HL-60 (cell line): ENCODE measurements around the gene CNOT6.

Source experiments
- DNase-seq, 2 experiments: peaks; one replicate each; pipeline ENCODE4 v3.0.0-alpha.2; 2010 to 2020; ENCODE audit warnings: low read depth in 1 of 2, low spot score in 1 of 2
- H3K27ac ChIP-seq: fragments of 250-450 bp; sonication (Bioruptor Pico); replicated peaks from 2 replicates; pipeline ENCODE4 v1.5.1; 2020; ENCODE audit warnings: mild to moderate bottlenecking, moderate library complexity
- H3K27me3 ChIP-seq: fragments of 250-450 bp; sonication (Bioruptor Pico); 2 replicates; pipeline ENCODE4 v1.5.1; 2021; ENCODE audit warnings: mild to moderate bottlenecking, moderate library complexity; ENCODE audit not compliant: insufficient read depth, poor library complexity, severe bottlenecking
- H3K4me3 ChIP-seq: replicated peaks from 2 replicates; pipeline ENCODE4 v1.5.1; 2011; ENCODE audit warnings: mild to moderate bottlenecking, control low read depth, low read length; ENCODE audit not compliant: insufficient read depth
- CTCF ChIP-seq: IDR thresholded peaks from one replicate; pipeline ENCODE4 v1.5.1; 2011; ENCODE audit warnings: low read length, control low read depth, inconsistent platforms; ENCODE audit not compliant: insufficient read depth
- GABPA ChIP-seq: IDR thresholded peaks from 2 replicates; pipeline ENCODE4 v1.6.1; 2012; ENCODE audit warnings: low read depth
- POLR2AphosphoS5 ChIP-seq: IDR thresholded peaks from 2 replicates; pipeline ENCODE4 v1.6.1; 2012; ENCODE audit warnings: low read depth
- REST ChIP-seq: IDR thresholded peaks from 2 replicates; pipeline ENCODE4 v1.6.1; 2012; ENCODE audit warnings: low read depth; ENCODE audit not compliant: insufficient replicate concordance
- SPI1 ChIP-seq: IDR thresholded peaks from 2 replicates; pipeline ENCODE4 v1.6.1; 2012; ENCODE audit warnings: low read depth, mild to moderate bottlenecking, borderline replicate concordance

CNOT6 gene

DNA sequence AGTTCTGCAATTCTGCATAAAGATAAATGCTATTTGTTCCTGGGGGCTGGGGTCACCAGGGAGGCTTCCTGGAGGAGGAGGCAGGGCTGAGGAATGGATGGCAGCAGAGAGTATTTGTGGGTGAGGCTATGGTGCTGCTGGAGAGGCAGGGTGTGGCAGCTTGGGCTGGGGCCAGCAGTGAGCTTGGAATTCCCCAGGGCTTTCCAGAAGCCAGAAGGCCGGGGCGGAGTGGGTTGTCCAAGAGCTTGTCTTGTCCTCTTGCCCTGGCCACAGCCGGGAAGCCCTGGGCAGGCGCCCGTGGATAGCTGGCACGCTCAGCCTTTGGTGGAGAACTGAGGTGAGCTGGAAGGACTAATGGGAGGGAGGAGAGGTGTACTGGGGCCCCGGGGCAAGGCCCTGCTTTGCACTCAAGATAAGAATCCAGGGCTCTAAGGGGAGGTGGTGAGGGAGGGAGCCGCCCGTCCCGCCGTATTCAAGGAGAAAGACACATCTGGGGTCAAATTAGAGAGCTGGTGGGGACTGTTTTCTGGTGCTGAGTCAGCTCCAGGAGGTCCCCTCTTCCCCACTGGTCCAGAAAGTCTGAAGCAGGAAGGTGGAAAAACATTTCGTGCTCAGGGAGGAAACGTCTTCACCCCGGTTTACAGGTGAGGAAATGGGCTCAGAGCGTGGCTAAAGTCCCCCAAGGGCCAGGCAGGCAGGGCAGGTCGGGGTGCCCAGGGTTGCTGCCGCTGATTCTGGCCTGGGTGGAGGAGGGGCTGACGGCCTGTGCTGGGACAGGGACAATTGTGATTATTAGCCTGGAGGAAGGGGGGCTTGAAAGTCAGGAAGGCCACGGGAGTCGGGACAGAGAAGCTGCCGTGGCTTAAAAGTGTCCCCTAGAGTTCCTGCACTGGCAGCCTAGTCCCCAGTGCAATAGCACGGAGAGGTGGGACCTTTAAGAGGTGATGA is 26.9 kb upstream of the CNOT6 start:
- Histone ChIP-seq H3K4me3 (no peak overlapping the region), H3K27me3 (no peaks in the 10 kb centered on the region)
- no peak for DNase-seq

GRCh38 chr5:180467989-180468731 is 26.0 kb upstream of the CNOT6 start:
- TF ChIP-seq REST (no peak), GABPA (no peak), CTCF (no peak), POLR2AphosphoS5 (no peak), SPI1 (no peak)
- Histone ChIP-seq H3K27ac (no peak overlapping the region), H3K27me3 (no peaks in the 10 kb centered on the region), H3K4me3 (no peak overlapping the region)
- DNase-seq = no peak

More for the DNA sequence above, 26.9 kb upstream of the CNOT6 start:
- TF ChIP-seq REST (no peak), POLR2AphosphoS5 (no peak), SPI1 (no peak), GABPA (no peak)
- no peak overlapping the region for H3K27ac ChIP-seq

DNA sequence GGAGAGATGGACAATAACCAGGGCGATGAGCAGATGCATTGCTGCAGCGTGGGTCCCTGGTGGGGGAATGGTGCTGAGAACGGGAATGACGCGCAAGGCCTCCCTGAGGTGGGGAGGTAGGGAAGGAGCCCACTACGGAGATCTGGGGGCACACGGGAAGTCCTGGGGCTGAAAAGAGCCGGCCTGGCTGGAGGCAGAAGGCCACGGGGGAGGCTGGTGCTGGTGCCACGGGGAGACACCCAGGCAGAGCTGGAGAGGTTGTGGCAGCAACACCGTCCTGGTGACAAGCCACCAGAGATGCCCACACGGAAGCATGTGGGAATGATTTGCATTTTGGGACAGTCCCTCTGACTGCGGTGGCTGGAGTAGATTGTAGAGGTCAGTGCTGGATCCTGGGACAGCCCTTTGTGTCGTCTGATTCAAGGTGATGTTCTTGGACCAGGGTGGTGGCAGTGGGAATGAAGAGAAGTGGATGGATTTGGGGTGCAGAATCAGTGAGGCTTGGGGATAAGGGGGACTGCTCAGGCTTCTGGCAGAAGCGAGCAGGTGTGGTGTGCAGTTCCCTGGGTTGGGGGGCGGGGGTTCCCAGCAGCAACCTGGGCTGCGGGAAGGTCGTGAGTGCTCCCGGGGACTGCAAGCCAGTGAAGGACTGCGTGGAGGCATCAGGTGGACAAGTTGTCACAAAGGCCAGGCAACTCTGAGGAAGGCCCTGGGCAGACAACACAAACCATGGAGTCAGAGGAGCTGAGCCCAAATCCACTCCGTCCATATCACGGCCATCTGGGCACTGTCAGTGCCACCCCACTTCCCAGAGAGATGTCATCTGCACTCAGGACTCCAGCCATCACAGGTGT is 25.2 kb upstream of the CNOT6 start:
- no peak overlapping the region for H3K27ac ChIP-seq
- no peak for TF ChIP-seq SPI1
- no peak for TF ChIP-seq POLR2AphosphoS5
- TF ChIP-seq GABPA = no peak
- no peak for TF ChIP-seq CTCF
- no peak for TF ChIP-seq REST

More for the DNA sequence above, 25.2 kb upstream of the CNOT6 start:
- Histone ChIP-seq H3K4me3 (no peak overlapping the region), H3K27me3 (no peaks in the 10 kb centered on the region)
- no peak for DNase-seq
